HepG2 (cell line): ENCODE measurements around the gene ERF. TPM values are rescaled to one million over a fixed set of nuclear protein-coding genes. Genes with fewer than 3 reads are reported as not detected.

Source experiments
- ATAC-seq: fragments of 200-7000 bp; cut with Tn5 transposase; 3 replicates; pipeline ENCODE4 v1.9.1; 2020; ENCODE audit warnings: mild to moderate bottlenecking, moderate library complexity
- BruUV-seq: library from RNA; stranded (reverse); fragments of 400-500 nt; replicated peaks from 2 replicates; lab custom pipeline; 2021; lab: Mats Ljungman, UMichigan
- CTCF ChIA-PET: fragments of 300-600 bp; formaldehyde crosslinking; extraction: SDS; loops from one replicate; lab custom pipeline; 2021; ENCODE audit warnings: low total read pairs, inconsistent platforms, low intra/inter-chr PET ratio; lab: Yijun Ruan, JAX
- POLR2A ChIA-PET: fragments of 350-600 bp; sonication (Branson Sonifier 250); formaldehyde crosslinking; loops from one replicate; lab custom pipeline; 2020; ENCODE audit warnings: antibody characterized with exemption, inconsistent platforms; lab: Yijun Ruan, JAX
- DNase-seq: peaks from one replicate; pipeline ENCODE4 v3.0.0-alpha.2; 2015; ENCODE audit warnings: low spot score
- FAIRE-seq: peaks from 3 replicates; lab custom pipeline; 2011; peaks lifted over from hg19 to GRCh38; lab: Jason Lieb, UNC
- H2AFZ ChIP-seq: one replicate; pipeline ENCODE4 v1.6.1; 2011; ENCODE audit warnings: low read length, inconsistent platforms
- H3K27ac ChIP-seq: fragments of 300-600 bp; 3 replicates; pipeline ENCODE4 v1.8.0; 2011; ENCODE audit warnings: mixed run types, mild to moderate bottlenecking, mixed read lengths, low read length, inconsistent platforms; ENCODE audit not compliant: insufficient read depth; ENCODE audit errors: extremely low read length
- H3K27me3 ChIP-seq, 2 experiments: fragments of 200-600 bp in 1 of 2; 2 replicates in 1 of 2; 3 replicates in 1 of 2; pipeline versions ENCODE4 v1.6.0 to v1.8.0; 2011; ENCODE audit warnings: low read length in 2 of 2, mild to moderate bottlenecking in 2 of 2, moderate library complexity in 2 of 2, inconsistent platforms in 1 of 2; ENCODE audit not compliant: insufficient read depth in 2 of 2, control insufficient read depth in 1 of 2
- H3K36me3 ChIP-seq, 2 experiments: fragments of 200-600 bp in 1 of 2; replicated peaks in 1 of 2; 2 replicates in 1 of 2; 3 replicates in 1 of 2; pipeline versions ENCODE4 v1.5.1 to v1.8.0; 2011; ENCODE audit warnings: low read length in 2 of 2, inconsistent platforms in 1 of 2; ENCODE audit not compliant: insufficient read depth in 2 of 2, control insufficient read depth in 1 of 2
- H3K4me1 ChIP-seq: 2 replicates; pipeline ENCODE4 v1.5.1; 2012; ENCODE audit warnings: low read length, inconsistent platforms; ENCODE audit not compliant: insufficient read depth
- H3K4me2 ChIP-seq: 2 replicates; pipeline ENCODE4 v1.6.0; 2011; ENCODE audit warnings: low read depth, low read length, inconsistent platforms
- H3K4me3 ChIP-seq, 3 experiments: fragments of 200-600 bp in 1 of 3; sonication (generic), shearing (Covaris generic) in 1 of 3; replicated peaks in 1 of 3; 2 replicates each; pipeline ENCODE4 v1.5.1; 2011 to 2016; ENCODE audit warnings: low read length in 3 of 3, inconsistent platforms in 2 of 3, low read depth in 2 of 3, mild to moderate bottlenecking in 2 of 3, control low read depth in 1 of 3, mixed read lengths in 1 of 3; ENCODE audit not compliant: insufficient read depth in 1 of 3
- H3K79me2 ChIP-seq: one replicate; pipeline ENCODE4 v1.6.1; 2011; ENCODE audit warnings: low read length, inconsistent platforms; ENCODE audit not compliant: insufficient read depth
- H3K9ac ChIP-seq: 2 replicates; pipeline ENCODE4 v1.6.0; 2011; ENCODE audit warnings: mild to moderate bottlenecking, low read depth, low read length, inconsistent platforms; ENCODE audit not compliant: insufficient read depth
- H3K9me3 ChIP-seq: 2 replicates; pipeline ENCODE4 v1.5.1; 2012; ENCODE audit warnings: mild to moderate bottlenecking, low read length
- H4K20me1 ChIP-seq: 2 replicates; pipeline ENCODE4 v1.6.0; 2011; ENCODE audit warnings: inconsistent platforms, mild to moderate bottlenecking, low read length, moderate library complexity; ENCODE audit not compliant: insufficient read depth
- FOXM1 ChIP-seq: sonication (generic); formaldehyde crosslinking; IDR thresholded peaks from 2 replicates; pipeline ENCODE4 v1.5.0; 2020; ENCODE audit warnings: missing genetic modification reagents
- POLR2A ChIP-seq, 2 experiments: IDR thresholded peaks; 2 replicates each; pipeline ENCODE4 v1.6.1; 2011; ENCODE audit warnings: low read depth in 2 of 2, low read length in 2 of 2, mild to moderate bottlenecking in 1 of 2, moderate library complexity in 1 of 2; ENCODE audit not compliant: insufficient read depth in 1 of 2
- SRSF4 ChIP-seq: fragments of 200-400 bp; formaldehyde crosslinking; IDR thresholded peaks from one replicate; pipeline ENCODE4 v1.6.1; 2018; ENCODE audit warnings: mild to moderate bottlenecking, low read depth, low read length, moderate library complexity; ENCODE audit not compliant: poor library complexity, severe bottlenecking
- YY1 ChIP-seq: IDR thresholded peaks from 2 replicates; pipeline ENCODE4 v1.6.1; 2011; ENCODE audit warnings: low read length, low read depth, moderate library complexity, mild to moderate bottlenecking; ENCODE audit not compliant: insufficient read depth, insufficient replicate concordance
- ZNF607 ChIP-seq: sonication (generic); formaldehyde crosslinking; IDR thresholded peaks from 2 replicates; pipeline ENCODE4 v1.5.1; 2020; ENCODE audit warnings: missing genetic modification reagents, mild to moderate bottlenecking, borderline replicate concordance
- WGBS: methylation state at CpG from one replicate; pipeline ENCODE4 v1.1.6; 2017; ENCODE audit warnings: low lambda C conversion rate; 5-methylcytosine and 5-hydroxymethylcytosine counted together
- in situ Hi-C: cut with HindIII; loops from 2 replicates; pipeline ENCODE4 v1.10.0; 2017; ENCODE audit warnings: low pct_unique_long_range_greater_than_20kb; ENCODE audit not compliant: extremely low pct_ligation_motif_present
- intact Hi-C: fragments of 100-400 bp; cut with micrococcal nuclease; formaldehyde crosslinking; loops from one replicate; pipeline ENCODE4 v1.10.0; 2022; ENCODE audit not compliant: unreplicated experiment
- polyA plus RNA-seq, 8 experiments: library from polyadenylated mRNA; depleted of rRNA in 3 of 8; stranded (reverse) in 7 of 8; unstranded in 1 of 8; fragments of >200 nt; fragmentation: Illumina TruSeq in 4 of 8; extraction: Trizol in 4 of 8; gene quantifications; 2 replicates each; pipeline versions ENCODE4 v1.2.1 to v1.2.3, GENCODE V29; 2011 to 2016; ENCODE audit warnings: low read depth in 4 of 8, missing spikeins in 1 of 8, mixed read lengths in 1 of 8; ENCODE audit not compliant: insufficient read depth in 1 of 8
- total RNA-seq, 5 experiments: library from RNA; depleted of rRNA; stranded (reverse); fragments of >200 nt; fragmentation: Illumina TruSeq; extraction: Trizol; gene quantifications; 2 replicates each; pipeline ENCODE4 v1.2.3, GENCODE V29; 2016; ENCODE audit warnings: low read depth in 1 of 5
- TF ChIP-seq, protein P1 (sequence below): sonication (generic); IDR thresholded peaks from 2 replicates; pipeline ENCODE4 v1.6.1; 2016; ENCODE audit warnings: low read depth, borderline replicate concordance

Gene ERF
- total and polyA plus RNA-seq, 2 of the 13 experiments (the other 11 are each of a cell fraction or from before 2014, with no cell fraction given): 67.1 to 69.9 TPM

DNA sequence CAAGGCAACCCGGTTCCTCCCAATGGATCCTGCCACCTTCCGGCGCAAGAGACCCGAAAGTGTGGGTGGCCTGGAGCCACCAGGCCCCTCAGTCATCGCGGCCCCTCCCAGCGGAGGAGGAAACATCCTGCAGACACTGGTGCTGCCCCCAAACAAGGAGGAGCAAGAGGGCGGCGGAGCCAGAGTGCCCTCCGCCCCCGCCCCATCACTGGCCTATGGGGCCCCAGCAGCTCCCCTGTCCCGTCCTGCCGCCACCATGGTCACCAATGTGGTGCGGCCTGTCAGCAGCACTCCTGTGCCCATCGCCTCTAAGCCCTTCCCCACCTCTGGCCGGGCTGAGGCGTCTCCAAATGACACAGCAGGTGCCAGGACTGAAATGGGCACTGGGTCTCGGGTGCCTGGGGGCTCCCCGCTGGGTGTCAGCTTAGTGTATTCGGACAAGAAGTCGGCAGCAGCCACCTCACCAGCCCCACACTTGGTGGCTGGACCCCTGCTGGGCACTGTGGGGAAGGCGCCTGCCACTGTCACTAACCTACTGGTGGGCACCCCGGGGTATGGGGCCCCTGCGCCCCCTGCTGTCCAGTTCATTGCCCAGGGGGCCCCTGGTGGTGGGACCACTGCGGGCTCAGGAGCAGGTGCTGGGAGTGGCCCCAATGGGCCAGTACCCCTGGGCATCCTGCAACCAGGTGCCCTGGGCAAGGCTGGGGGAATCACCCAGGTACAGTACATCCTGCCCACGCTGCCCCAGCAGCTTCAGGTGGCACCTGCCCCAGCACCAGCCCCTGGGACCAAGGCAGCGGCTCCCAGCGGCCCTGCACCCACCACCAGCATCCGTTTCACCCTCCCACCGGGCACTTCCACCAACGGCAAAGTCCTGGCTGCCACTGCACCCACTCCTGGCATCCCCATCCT lies 35.9 kb upstream of the ERF start (continued):
- TF ChIP-seq, protein P1, sequence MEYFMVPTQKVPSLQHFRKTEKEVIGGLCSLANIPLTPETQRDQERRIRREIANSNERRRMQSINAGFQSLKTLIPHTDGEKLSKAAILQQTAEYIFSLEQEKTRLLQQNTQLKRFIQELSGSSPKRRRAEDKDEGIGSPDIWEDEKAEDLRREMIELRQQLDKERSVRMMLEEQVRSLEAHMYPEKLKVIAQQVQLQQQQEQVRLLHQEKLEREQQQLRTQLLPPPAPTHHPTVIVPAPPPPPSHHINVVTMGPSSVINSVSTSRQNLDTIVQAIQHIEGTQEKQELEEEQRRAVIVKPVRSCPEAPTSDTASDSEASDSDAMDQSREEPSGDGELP: no peak
- TF ChIP-seq FOXM1 (CRISPR knock-in tag): no peak
- TF ChIP-seq YY1: peak; percentile 18
- TF ChIP-seq SRSF4: no peak

DNA sequence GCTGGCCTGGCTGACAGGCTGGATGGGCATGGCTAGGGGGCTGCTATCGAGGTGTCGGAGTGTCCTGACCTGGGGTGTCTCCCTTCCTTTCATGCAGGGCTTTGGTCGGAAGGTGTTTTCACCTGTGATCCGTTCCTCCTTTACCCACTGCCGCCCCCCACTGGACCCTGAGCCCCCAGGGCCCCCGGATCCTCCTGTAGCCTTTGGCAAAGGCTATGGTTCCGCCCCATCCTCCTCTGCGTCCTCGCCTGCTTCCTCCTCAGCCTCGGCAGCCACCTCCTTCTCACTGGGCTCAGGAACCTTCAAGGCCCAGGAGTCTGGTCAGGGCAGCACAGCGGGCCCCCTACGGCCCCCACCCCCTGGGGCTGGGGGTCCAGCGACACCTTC lies 35.2 kb upstream of the ERF start:
- ATAC-seq: no peak
- Histone ChIP-seq H3K27ac (no peak overlapping the region), H3K9ac (no peak overlapping the region), H2AFZ (no peak overlapping the region), H3K4me3 (no peak overlapping the region), H3K36me3 (peaks cover 33 to 76% of the 10 kb centered on the region in 2 experiments; a peak in 4 of 5 replicates), H3K27me3 (no peaks in the 10 kb centered on the region), H3K4me1 (peaks cover 12% of the 10 kb centered on the region), H4K20me1 (peaks cover 5% of the 10 kb centered on the region; the same call in 1 of the 2 replicates), H3K9me3 (no peaks in the 10 kb centered on the region), H3K4me2 (no peak overlapping the region), H3K79me2 (peaks cover 11% of the 10 kb centered on the region)
- no TSS peak for BruUV-seq
- intact Hi-C loops: loop anchor here (2.0 kb wide), 1 partner anchor 155 kb away; no protein-coding TSS in a partner anchor
- CTCF ChIA-PET: interaction anchor here (0.7 to 3.1 kb wide), 7 partner anchors 10 to 182 kb away, joined by 3 to 34 read pairs (median 5); partner anchors contain the start of gene MEGF8
- 99% methylated on average over 10 of the region's 13 CpGs for WGBS
- POLR2A ChIA-PET: interaction anchor here (1.0 to 1.4 kb wide), 2 partner anchors 45 to 47 kb away, joined by 4 to 7 read pairs; no protein-coding TSS in a partner anchor
- no peak for FAIRE-seq
- no peak for DNase-seq
- in situ Hi-C loops: loop anchor here (5.0 kb wide), 1 partner anchor 158 kb away; the partner anchor contains the start of gene POU2F2
- TF ChIP-seq POLR2A (IDR thresholded peaks at IDR 0.05; ENCODE audit: insufficient read depth in 1 of 2, low read depth in 2 of 2, low read length in 2 of 2) (peak in 1 of 2 experiments; percentile 34; a peak in 1 of 4 replicates), ZNF607 (CRISPR knock-in tag) (no peak)
